ENCODE data around the gene CDADC1.

GRCh38 chr13:49254007-49254406, 6.3 kb downstream of the CDADC1 start:
- TF ChIP-seq CTCF (IDR thresholded peaks at IDR 0.05): no peak
- TF ChIP-seq POLR2A (IDR thresholded peaks at IDR 0.05): no peak
- no peak for TF ChIP-seq POLR2AphosphoS5 (IDR thresholded peaks at IDR 0.05; ENCODE audit: insufficient read depth in 1 of 2, low read depth in 1 of 2)

Measured in vagina (tissue), 2 donors.